Jurkat, Clone E6-1 (cell line): ENCODE data around the gene TLR5.
A peak's percentile ranks its signal among the peaks of the same experiment; 100 is the strongest.

ENCODE experiments used
- DNase-seq: peaks from one replicate; pipeline ENCODE4 v3.0.0-alpha.2; 2011; ENCODE audit warnings: low read depth, low spot score
- H3K4me3 ChIP-seq: 2 replicates; pipeline ENCODE4 v1.5.1; 2011; ENCODE audit warnings: mild to moderate bottlenecking, low read length, control low read depth, moderate library complexity

The TLR5 gene

GRCh38 chr1:223082914-223083313, 60.1 kb downstream of the TLR5 start:
- DNase-seq: no peak
- no peak overlapping the region for H3K4me3 ChIP-seq

GRCh38 chr1:223081181-223081994, 61.7 kb downstream of the TLR5 start:
- peak overlapping the region; percentile 44 for H3K4me3 ChIP-seq
- DNase-seq: peak; percentile 68

- DNase-seq: no peak
- no peak overlapping the region for H3K4me3 ChIP-seq
Measured at GRCh38 chr1:223079498-223079897, 63.5 kb downstream of the TLR5 start.

- no peak for DNase-seq
- no peak overlapping the region for H3K4me3 ChIP-seq
Measured at GRCh38 chr1:223077247-223077833, 65.7 kb downstream of the TLR5 start.

- DNase-seq: no peak
- H3K4me3 ChIP-seq: no peak overlapping the region
Measured at GRCh38 chr1:223076362-223076761, 66.7 kb downstream of the TLR5 start.

- DNase-seq: no peak
- no peak overlapping the region for H3K4me3 ChIP-seq
Measured at GRCh38 chr1:223075834-223076233, 67.2 kb downstream of the TLR5 start.

- H3K4me3 ChIP-seq: no peak overlapping the region
- no peak for DNase-seq
Measured at GRCh38 chr1:223074445-223075300, 68.4 kb downstream of the TLR5 start.

GRCh38 chr1:223068900-223069665, 74.0 kb downstream of the TLR5 start:
- DNase-seq: no peak
- no peak overlapping the region for H3K4me3 ChIP-seq

GRCh38 chr1:223067914-223068313, 75.1 kb downstream of the TLR5 start:
- H3K4me3 ChIP-seq: no peak overlapping the region
- DNase-seq: no peak

GRCh38 chr1:223066415-223066814, 76.6 kb downstream of the TLR5 start:
- H3K4me3 ChIP-seq: no peak overlapping the region
- no peak for DNase-seq

GRCh38 chr1:223062177-223062576, 80.9 kb downstream of the TLR5 start:
- H3K4me3 ChIP-seq: no peak overlapping the region
- no peak for DNase-seq

GRCh38 chr1:223059526-223059925, 83.5 kb downstream of the TLR5 start:
- no peak for DNase-seq
- H3K4me3 ChIP-seq: no peak overlapping the region
